ENCODE measurements around the gene MMRN2.
"Not testable (repeated sequence)": the region's sequence is repeated elsewhere in the genome, so short reads cannot be mapped to it uniquely, and the experiment has no call there.

MMRN2 gene, protein sequence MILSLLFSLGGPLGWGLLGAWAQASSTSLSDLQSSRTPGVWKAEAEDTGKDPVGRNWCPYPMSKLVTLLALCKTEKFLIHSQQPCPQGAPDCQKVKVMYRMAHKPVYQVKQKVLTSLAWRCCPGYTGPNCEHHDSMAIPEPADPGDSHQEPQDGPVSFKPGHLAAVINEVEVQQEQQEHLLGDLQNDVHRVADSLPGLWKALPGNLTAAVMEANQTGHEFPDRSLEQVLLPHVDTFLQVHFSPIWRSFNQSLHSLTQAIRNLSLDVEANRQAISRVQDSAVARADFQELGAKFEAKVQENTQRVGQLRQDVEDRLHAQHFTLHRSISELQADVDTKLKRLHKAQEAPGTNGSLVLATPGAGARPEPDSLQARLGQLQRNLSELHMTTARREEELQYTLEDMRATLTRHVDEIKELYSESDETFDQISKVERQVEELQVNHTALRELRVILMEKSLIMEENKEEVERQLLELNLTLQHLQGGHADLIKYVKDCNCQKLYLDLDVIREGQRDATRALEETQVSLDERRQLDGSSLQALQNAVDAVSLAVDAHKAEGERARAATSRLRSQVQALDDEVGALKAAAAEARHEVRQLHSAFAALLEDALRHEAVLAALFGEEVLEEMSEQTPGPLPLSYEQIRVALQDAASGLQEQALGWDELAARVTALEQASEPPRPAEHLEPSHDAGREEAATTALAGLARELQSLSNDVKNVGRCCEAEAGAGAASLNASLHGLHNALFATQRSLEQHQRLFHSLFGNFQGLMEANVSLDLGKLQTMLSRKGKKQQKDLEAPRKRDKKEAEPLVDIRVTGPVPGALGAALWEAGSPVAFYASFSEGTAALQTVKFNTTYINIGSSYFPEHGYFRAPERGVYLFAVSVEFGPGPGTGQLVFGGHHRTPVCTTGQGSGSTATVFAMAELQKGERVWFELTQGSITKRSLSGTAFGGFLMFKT

GRCh38 chr10:86957471-86958115 lies at the start of gene MMRN2:
TSS of gene MMRN2 (minus strand) at chr10:86957615. CDS start at chr10:86957541, 74 bp downstream.
- no peak for DNase-seq (ENCODE audit: low read depth in 2 of 2)

DNA sequence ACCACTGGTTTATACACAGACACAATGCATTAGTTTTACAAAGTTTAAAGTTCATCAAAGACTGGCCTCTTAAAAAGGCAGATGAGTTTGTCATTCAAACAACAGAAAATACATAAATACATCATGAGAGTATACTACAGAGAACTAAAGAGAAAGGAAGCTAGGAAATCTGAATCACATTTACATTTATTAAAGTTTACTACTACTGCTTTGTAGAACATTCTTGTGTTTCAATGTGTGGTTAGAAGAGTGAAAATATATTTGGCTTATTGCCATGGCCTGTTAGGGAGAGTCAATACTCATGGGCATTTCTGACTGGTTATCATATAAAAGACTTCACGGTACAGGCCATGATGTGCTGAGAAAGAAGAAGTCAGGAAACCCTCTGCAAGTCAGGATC lies 49.7 kb upstream of the MMRN2 start:
- DNase-seq (ENCODE audit: low read depth in 2 of 2) = not testable (repeated sequence)

DNA sequence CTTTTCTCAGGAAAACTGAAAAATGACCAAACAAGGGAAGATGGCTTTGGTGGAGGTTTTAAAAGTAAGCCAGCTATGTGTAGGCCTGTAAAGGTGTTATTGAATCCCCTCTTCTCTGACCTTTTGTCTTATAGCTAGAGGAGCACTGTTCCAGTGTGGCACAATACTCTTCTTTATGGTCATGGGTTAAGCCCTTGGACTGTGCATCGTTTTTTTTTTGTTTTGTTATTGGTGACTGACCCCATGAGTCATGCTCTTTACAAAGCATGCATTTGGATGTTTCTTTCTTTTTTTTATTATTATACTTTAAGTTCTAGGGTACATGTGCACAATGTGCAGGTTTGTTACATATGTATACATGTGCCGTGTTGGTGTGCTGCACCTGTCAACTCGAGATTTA lies 43.1 kb upstream of the MMRN2 start:
- no peak for DNase-seq (ENCODE audit: low read depth in 2 of 2)

DNA sequence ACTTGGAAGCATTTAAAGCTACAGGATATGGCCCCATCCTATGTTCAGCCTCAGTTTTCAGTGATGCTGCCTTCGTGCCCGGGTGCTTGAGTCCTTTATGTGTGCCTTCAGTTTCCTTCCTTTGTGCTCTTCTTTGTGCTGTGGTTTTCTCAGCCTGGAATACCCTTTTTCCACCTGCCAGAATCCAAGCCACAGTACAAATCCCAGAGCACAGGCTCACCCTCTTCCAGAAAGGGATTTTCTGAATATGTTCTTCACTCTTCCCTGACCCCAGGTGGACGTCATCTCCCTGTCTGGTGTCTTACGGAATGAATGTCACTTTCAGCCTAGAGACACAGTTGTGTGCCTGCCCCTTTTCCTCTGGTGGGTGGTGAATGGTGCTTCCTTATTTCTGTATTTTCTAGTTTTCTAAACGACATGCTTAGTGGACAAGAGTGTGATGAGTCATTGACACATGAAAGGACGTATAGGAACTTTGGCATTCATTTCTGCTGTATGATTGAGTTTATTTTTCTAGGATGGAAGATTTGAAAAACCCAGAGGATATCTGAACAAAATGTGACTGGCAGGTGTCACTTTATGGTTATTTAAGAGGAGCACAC lies 42.5 kb upstream of the MMRN2 start:
- not testable (repeated sequence) for DNase-seq (ENCODE audit: low read depth in 2 of 2)

DNA sequence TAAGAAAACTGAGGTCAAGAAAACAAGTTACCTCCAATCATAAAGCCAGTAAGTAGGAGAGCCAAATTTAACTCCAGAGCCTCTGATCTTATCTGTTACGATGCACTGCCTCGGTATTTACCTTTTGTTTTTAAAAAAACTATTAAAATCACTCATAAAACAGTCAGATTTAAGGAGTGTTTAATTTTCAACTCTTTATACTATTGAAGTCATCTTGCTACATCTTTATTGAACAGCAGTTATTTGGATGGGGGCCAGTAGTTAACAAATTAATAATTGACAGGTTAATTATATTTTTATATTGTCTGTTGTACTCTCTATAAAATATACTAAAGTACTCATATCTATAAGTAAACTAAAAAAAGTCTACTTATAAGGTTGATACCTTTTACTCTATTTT lies 35.5 kb upstream of the MMRN2 start:
- no peak for DNase-seq (ENCODE audit: low read depth in 2 of 2)

GRCh38 chr10:86992456-86992855 lies 35.0 kb upstream of the MMRN2 start:
- no peak for DNase-seq (ENCODE audit: low read depth in 2 of 2)

- DNase-seq (ENCODE audit: low read depth in 2 of 2) = not testable (repeated sequence)
Measured at GRCh38 chr10:86991362-86991761, 33.9 kb upstream of the MMRN2 start.

GRCh38 chr10:86988520-86988919 lies 31.1 kb upstream of the MMRN2 start:
- no peak for DNase-seq (ENCODE audit: low read depth in 2 of 2)

DNA sequence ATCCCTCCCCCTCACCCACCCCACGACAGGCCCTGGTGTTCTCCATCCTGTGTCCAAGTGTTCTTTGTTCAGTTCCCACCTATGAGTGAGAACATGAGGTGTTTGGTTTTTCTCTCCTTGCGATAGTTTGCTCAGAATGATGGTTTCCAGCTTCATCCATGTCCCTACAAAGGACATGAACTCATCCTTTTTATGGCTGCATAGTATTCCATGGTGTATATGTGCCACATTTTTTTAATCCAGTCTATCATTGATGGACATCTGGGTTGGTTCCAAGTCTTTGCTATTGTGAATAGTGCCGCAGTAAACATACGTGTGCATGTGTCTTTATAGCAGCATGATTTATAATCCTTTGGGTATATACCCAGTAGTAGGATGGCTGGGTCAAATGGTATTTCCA lies 27.1 kb upstream of the MMRN2 start:
- DNase-seq (ENCODE audit: low read depth in 2 of 2) = not testable (repeated sequence)

DNA sequence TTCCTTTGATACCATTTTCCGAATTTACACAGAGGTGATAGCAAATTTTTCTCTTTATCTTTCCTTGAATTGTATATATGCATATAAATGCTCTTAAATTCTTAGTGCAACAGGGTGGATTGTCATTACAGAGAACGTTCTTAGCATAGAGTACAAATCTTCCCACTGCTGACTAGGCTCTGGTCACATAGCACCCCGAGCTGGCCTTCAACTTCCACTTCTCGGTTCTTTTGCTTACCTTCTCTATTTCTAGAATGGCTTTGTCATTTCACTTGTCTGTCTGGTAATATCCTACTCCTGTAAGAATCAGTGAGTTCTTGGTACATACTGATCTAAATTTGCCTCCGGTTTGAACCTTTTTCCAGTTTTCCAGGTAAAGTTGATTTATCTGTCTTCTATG lies 24.3 kb upstream of the MMRN2 start:
- DNase-seq (ENCODE audit: low read depth in 2 of 2) = no peak

- DNase-seq (ENCODE audit: low read depth in 2 of 2) = not testable (repeated sequence)
Measured at GRCh38 chr10:86981020-86981419, 23.6 kb upstream of the MMRN2 start.

DNA sequence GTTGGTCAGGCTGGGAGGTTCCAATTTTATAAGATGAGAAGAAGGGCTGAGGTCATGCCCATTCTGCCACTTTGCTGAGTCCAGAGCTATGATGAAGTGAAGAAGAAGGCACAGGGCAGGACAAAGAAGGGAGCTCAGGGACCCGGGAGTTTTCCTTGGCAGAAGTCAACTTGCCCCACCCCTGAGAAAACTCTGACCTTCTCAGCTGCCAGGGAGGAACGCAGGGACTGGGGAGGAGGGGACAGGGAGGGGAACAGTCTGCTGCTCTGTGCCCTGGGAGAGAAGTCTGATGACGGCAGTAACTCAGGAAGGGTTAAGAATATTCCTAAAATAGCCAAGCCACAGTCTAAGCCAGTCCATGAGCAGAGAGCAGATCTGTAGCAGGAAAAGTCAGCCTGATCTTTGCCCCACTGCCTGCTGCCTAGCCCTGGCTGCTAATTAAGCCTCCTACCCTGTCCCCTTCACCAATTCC lies 22.6 kb upstream of the MMRN2 start:
- no peak for DNase-seq (ENCODE audit: low read depth in 2 of 2)

GRCh38 chr10:86979296-86979818 lies 21.9 kb upstream of the MMRN2 start:
- DNase-seq (ENCODE audit: low read depth in 2 of 2) = no peak

DNA sequence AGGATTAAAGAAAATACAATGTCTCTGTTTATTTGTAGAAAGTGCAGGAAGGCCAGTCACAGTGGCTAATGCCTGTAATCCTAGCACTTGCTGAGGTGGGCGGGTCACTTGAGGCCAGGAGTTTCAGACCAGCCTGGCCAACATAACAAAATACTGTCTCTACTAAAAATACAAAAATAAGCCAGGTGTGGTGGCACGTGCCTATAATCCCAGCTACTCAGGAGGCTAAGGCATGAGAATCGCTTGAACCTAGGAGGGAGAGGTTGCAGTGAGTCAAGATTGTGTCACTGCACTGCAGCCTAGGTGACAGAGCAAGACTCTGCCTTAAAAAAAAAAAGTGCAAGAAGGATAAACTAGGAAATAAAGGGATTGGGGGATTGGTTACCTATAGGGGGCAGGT lies 21.0 kb upstream of the MMRN2 start:
- DNase-seq (ENCODE audit: low read depth in 2 of 2) = not testable (repeated sequence)

DNA sequence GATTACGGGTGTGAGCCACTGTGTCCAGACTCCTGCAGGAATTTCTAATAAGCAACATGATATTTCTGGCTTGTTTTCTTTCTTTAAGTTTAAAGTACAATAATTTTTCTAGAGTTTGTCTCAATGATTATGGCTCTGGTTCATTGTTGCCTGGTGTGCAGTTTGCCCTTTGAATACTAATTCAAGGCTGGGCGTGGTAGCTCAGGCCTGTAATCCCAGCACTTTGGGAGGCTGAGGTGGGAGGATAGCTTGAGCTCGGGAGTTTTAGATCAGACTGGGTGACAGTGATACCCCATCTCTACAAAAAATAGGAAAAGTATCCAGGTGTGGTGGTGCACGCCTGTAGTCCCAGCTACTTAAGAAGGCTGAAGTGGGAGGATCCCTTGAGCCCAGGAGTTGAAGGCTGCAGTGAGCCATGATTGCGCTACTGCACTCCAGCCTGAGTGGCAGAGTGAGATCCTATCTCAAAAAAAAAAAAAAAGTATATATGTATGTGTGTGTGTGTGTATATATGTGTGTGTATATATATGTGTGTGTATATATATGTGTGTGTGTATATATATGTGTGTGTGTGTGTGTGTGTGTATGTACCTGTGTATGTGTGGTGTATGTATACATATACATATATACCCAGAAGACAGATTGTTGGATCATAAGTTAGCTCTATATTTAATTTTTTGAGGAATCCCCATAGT lies 19.1 kb upstream of the MMRN2 start:
- DNase-seq (ENCODE audit: low read depth in 2 of 2) = no peak

GRCh38 chr10:86974484-86974883 lies 17.1 kb upstream of the MMRN2 start:
- DNase-seq (ENCODE audit: low read depth in 2 of 2) = no peak

DNA sequence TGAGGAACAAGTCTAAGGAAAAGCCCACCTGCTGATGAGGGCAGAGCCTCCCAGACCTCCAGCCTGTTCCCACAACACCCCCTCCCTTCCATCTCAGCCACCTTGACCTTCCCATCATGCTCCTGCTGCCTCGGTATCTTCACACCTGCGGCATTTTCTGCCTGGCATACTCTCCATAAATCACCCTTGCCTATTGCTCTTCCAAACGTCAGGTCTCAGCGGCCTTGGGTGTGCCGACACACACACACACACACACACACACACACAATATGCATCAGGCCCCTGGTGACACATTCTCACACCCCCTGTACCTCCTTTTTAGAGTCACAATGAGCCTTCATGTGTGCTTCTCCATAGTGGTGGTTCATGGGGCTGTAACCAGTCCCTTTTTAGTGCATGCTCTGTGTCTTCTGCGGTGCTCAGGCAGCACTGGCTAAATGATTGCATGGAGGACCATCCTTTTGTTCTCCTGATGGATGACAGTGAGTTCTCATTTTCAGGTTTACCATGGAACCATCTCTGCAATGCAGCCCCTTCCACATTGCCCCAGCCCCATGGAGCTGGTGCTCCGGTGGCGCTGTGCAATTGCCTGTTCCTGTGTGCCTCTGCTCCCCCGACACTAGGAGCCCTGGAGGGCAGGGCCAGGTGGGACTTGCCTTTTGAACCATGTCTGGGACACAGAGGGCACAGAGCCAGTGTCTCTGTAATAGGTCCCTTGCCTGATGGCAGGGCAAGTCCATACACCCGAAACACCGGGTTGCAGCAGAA lies 15.4 kb upstream of the MMRN2 start:
- no peak for DNase-seq (ENCODE audit: low read depth in 2 of 2)

DNA sequence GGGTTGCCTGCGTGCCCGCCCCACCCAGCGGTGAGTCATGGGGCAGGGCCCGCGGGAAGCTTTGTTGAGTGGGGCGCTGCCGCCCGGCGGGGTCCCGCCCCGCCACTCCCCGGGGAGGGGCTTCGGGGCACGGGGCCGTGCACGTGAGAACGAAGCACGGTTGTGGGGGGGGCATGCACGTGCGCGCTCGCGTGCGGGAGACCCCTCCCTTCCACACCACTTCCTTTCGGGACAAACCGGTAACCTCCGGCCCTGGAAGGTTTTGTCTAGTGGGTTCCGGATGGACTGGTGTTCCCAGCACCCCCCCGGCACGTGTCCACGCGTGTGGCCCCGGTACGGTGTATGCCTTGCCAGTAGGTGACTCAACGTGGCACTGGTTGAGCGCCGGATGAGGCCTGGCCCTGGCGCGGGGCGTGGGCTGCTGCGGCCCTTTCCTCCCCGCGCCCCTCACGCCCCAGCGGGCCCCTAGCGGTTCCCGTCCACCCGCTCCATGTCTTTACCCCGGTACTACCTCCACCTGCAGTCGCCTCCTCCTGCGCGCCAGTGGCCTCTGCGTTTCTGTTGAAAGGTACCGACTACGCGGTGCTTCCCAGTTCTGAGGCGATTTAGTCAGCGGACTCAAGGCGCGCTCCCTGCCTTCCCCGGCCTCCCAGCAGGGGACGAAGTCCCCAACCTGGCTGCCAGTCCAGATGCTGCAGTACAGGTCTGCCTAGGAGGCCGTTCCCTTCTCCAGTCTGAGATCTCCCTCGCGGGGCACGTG lies 14.0 kb upstream of the MMRN2 start:
- DNase-seq (ENCODE audit: low read depth in 2 of 2) = peak; percentile 73 to 79

DNA sequence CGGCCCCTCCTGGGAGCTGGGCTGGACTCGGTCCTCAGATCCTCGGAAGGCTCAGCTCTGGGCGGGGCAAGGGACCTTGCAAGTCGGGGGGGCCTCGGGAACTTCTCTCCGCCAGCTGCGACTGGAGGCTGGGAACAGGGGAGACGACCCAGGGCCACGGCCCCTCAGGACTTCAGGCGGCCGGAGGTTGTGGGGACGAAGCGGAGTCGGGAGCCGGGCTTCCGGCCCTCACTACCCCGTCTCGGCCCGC lies 13.5 kb upstream of the MMRN2 start:
- no peak for DNase-seq (ENCODE audit: low read depth in 2 of 2)
